Ishikawa (cell line): ENCODE measurements around the gene GAB2.

Experiments
- CEBPB ChIP-seq: IDR thresholded peaks from 2 replicates; pipeline ENCODE4 v1.6.1; 2012
- CREB1 ChIP-seq: IDR thresholded peaks from 2 replicates; pipeline ENCODE4 v1.6.1; 2012; ENCODE audit warnings: low read depth
- EGR1 ChIP-seq: IDR thresholded peaks from 2 replicates; pipeline ENCODE4 v1.6.1; 2012
- EP300 ChIP-seq: IDR thresholded peaks from 2 replicates; pipeline ENCODE4 v1.6.1; 2012; ENCODE audit warnings: borderline replicate concordance
- FOXM1 ChIP-seq: IDR thresholded peaks from 2 replicates; pipeline ENCODE4 v1.6.1; 2012; ENCODE audit warnings: low read depth, borderline replicate concordance
- NFIC ChIP-seq: IDR thresholded peaks from 2 replicates; pipeline ENCODE4 v1.6.1; 2012
- RAD21 ChIP-seq: IDR thresholded peaks from 2 replicates; pipeline ENCODE4 v1.6.1; 2012; ENCODE audit warnings: low read depth
- TAF1 ChIP-seq: IDR thresholded peaks from 2 replicates; pipeline ENCODE4 v1.6.1; 2012; ENCODE audit warnings: low read depth, mild to moderate bottlenecking
- TCF12 ChIP-seq: IDR thresholded peaks from 2 replicates; pipeline ENCODE4 v1.6.1; 2012; ENCODE audit warnings: low read depth
- TEAD4 ChIP-seq: IDR thresholded peaks from 2 replicates; pipeline ENCODE4 v1.6.1; 2012
- YY1 ChIP-seq: IDR thresholded peaks from 2 replicates; pipeline ENCODE4 v1.6.1; 2012; ENCODE audit warnings: low read depth
- TF ChIP-seq, protein P1 (sequence below): IDR thresholded peaks from 2 replicates; pipeline ENCODE4 v1.6.1; 2012
- TF ChIP-seq, protein P2 (sequence below): IDR thresholded peaks from 2 replicates; pipeline ENCODE4 v1.6.1; 2012; ENCODE audit warnings: low read depth, mild to moderate bottlenecking
- TF ChIP-seq, protein P3 (sequence below): IDR thresholded peaks from 2 replicates; pipeline ENCODE4 v1.6.1; 2012

DNA sequence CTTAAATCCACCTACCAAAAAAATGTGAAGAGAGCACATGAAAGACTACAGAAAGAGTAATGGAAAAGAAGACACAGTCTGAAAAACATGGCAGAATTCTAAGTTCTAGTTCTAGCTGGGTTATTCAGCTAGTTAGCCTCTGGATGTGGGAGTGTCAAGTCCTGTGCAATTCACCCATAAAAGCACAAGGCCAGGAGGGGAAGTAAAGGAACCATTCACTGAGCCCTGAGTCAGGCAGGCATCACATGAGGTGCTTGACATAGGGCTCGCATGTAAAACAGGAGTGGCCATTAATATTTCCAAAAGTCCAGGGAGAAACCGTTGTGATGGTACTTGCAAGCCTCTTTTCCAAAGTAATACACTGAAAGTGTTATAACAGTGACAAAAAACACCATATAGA, 103.7 kb downstream of the GAB2 start:
- TF ChIP-seq FOXM1: no peak
- no peak for TF ChIP-seq CEBPB
- no peak for TF ChIP-seq EP300
- TF ChIP-seq, protein P1, sequence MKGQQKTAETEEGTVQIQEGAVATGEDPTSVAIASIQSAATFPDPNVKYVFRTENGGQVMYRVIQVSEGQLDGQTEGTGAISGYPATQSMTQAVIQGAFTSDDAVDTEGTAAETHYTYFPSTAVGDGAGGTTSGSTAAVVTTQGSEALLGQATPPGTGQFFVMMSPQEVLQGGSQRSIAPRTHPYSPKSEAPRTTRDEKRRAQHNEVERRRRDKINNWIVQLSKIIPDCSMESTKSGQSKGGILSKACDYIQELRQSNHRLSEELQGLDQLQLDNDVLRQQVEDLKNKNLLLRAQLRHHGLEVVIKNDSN: no peak
- TF ChIP-seq, protein P2, sequence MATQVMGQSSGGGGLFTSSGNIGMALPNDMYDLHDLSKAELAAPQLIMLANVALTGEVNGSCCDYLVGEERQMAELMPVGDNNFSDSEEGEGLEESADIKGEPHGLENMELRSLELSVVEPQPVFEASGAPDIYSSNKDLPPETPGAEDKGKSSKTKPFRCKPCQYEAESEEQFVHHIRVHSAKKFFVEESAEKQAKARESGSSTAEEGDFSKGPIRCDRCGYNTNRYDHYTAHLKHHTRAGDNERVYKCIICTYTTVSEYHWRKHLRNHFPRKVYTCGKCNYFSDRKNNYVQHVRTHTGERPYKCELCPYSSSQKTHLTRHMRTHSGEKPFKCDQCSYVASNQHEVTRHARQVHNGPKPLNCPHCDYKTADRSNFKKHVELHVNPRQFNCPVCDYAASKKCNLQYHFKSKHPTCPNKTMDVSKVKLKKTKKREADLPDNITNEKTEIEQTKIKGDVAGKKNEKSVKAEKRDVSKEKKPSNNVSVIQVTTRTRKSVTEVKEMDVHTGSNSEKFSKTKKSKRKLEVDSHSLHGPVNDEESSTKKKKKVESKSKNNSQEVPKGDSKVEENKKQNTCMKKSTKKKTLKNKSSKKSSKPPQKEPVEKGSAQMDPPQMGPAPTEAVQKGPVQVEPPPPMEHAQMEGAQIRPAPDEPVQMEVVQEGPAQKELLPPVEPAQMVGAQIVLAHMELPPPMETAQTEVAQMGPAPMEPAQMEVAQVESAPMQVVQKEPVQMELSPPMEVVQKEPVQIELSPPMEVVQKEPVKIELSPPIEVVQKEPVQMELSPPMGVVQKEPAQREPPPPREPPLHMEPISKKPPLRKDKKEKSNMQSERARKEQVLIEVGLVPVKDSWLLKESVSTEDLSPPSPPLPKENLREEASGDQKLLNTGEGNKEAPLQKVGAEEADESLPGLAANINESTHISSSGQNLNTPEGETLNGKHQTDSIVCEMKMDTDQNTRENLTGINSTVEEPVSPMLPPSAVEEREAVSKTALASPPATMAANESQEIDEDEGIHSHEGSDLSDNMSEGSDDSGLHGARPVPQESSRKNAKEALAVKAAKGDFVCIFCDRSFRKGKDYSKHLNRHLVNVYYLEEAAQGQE: no peak
- TF ChIP-seq YY1: no peak
- TF ChIP-seq RAD21: no peak
- no peak for TF ChIP-seq TEAD4
- TF ChIP-seq EGR1: no peak
- TF ChIP-seq, protein P3, sequence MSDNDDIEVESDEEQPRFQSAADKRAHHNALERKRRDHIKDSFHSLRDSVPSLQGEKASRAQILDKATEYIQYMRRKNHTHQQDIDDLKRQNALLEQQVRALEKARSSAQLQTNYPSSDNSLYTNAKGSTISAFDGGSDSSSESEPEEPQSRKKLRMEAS: no peak
- no peak for TF ChIP-seq CREB1
- no peak for TF ChIP-seq TCF12
- no peak for TF ChIP-seq TAF1
- no peak for TF ChIP-seq NFIC
